Activated CD4-positive, CD25-positive, alpha-beta regulatory T cell (primary cell): Measurements from ENCODE around the gene HES5.

Experiments used
- DNase-seq, 4 experiments: peaks; one replicate each; lab custom pipeline; 2025; lab: John Stamatoyannopoulos, UW

The HES5 gene

DNA sequence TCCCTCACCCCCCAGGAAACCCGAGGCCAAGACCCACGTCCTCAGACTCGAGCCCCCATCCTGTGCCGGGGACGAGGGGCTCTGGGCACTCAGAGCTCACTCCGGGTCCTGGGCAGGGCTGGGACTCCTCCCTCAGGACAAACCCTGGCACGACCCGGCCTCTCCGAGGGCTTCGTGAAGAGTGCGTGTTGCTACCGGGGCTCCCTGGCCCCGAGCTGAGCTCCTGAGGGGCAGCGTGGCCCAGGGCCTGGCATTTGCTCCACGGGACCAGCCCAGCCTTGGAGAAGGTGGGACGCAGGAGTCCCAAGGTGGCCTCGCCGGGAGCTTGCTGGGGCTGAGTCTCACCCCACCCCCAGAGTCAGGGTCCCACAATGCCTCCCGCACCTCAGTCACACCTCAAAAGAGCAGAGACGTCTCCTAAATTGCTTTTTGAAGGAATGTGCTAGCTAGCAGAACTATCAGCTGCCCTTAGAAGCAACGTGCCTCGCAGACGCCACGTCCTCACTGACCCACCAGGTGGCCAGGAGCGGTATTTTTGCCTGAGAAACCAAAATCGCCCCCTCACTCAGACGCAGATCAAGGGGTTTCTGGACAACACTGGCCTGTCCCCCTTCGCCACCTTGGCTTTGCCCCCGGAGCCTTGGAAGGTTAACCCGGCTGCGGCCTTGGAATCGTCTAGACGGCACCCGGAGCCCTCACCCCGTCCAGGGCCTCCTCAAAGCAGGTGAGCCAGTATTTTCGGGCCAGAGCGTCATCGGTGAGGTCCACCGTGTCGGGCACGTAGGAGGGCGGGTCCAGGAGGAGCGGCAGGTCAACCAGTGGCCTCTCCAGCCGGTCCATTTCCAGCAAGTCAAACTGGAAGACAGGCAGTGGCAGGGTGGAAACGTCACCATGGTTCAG lies 14.9 kb downstream of the HES5 start:
- DNase-seq: no peak

- DNase-seq: no peak
Observed at GRCh38 chr1:2513939-2514652, 16.0 kb downstream of the HES5 start.

- DNase-seq: no peak
Observed at GRCh38 chr1:2512862-2513421, 17.1 kb downstream of the HES5 start.

DNA sequence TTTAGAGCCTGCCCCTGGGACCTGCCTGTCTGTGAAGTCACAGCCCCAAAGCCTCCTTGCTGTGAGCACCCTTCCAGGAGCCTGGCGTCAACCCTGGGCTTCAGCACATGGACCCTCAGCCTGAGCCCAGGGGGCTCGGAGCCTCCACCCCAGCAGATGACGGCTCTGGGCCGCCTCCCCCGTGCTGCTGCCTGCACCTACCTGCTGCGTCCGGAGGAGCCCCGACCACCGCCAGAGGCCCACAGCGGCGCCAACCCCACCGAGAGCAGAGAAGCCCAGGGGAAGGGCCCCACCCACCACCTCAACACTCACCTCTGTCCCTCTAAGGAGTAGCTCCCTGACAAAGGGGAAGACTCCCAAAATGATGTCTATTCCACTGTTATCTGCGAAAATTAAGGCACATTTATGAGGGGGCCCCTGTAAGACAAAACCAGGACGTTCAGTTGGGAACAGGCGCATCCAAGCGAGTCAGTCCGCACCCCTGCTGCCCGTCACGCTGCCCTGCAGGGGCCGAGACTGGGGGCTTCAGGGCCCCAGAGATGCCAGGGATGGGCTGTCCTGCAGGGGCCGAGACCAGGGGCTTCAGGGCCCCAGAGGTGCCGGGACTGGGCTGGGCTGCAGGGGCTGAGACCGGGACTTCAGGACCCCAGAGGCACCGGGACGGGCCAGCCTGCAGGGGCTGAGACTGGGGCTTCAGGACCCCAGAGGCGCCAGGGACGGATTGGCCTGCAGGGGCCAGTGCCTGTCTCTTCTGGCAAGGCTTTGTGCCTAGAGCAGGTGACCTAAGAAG lies 19.5 kb downstream of the HES5 start:
- DNase-seq: no peak

- DNase-seq: no peak
Observed at GRCh38 chr1:2509589-2509988, 20.5 kb downstream of the HES5 start.

- DNase-seq: no peak
Observed at GRCh38 chr1:2508751-2509150, 21.3 kb downstream of the HES5 start.

DNA sequence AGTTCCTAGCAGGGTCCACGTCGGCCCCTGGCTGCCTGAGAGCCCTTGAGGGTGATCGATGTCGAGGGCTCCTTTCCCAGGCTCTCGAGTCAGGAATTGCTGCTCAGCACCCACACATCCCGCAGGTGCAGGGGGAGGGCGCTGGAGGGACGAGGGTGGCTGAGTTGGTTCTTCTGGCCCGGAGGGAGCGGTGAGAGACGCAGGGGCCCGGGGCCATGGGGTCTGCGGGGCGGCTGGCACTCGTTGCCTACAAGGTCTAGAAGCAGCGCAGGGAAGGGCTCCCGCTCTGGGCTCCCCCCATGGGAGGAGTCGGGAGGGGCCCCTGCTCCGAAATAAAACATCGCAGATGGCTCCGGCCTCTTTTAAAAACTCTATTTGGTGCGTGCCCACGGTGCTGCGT lies 21.9 kb downstream of the HES5 start:
- DNase-seq: no peak

GRCh38 chr1:2507744-2508155 lies 22.3 kb downstream of the HES5 start:
- no peak for DNase-seq

GRCh38 chr1:2506901-2507565 lies 23.0 kb downstream of the HES5 start:
- DNase-seq: no peak

GRCh38 chr1:2506007-2506860 lies 23.8 kb downstream of the HES5 start:
- no peak for DNase-seq

DNA sequence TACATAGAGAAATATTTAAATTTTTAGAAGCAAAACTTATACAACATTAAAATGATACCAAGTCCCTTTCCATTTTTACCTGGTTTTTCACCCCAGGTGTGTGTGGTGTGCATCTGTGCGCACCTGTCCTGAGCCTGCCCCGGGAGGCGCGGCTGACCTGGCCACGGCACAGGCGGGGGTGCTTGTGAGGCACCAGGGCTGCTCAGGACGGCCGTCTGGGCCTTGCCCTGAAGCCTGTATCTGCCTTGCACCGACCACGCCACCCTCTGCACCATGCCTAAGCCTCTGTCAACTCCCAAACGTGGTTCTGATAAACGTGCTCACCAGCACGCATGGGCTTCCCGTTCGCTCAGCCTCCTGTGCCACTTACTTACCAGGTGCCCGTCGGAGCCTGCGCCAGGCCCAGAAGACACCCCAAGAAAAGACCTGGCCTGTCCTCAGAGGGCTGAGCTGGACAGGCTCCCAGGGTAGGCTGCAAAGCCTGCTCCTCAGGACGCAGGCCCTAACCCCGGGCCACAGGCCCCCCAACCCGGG lies 24.5 kb downstream of the HES5 start:
- DNase-seq: no peak

GRCh38 chr1:2504949-2505272 lies 25.2 kb downstream of the HES5 start:
- no peak for DNase-seq

DNA sequence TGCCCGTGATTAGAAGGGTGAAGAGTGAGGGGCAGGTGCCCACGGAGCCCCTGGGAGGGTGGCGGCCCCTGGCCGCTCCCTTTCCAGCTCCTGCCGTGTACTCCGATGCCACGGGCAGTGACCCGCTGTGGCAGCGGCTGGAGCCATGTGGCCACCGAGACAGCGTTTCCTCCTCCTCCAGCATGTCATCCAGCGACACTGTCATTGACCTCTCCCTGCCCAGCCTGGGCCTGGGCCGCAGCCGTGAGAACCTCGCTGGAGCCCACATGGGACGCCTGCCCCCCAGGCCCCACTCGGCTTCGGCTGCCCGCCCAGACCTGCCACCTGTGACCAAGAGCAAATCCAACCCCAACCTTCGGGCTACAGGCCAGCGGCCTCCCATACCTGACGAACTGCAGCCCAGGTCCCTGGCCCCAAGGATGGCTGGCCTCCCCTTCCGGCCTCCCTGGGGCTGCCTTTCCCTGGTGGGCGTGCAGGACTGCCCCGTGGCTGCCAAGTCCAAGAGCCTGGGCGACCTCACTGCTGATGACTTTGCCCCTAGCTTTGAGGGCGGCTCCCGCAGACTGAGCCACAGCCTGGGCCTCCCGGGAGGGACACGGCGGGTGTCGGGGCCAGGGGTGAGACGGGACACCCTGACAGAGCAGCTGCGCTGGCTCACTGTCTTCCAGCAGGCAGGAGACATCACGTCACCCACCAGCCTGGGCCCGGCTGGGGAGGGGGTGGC lies 25.7 kb downstream of the HES5 start:
- no peak for DNase-seq

DNA sequence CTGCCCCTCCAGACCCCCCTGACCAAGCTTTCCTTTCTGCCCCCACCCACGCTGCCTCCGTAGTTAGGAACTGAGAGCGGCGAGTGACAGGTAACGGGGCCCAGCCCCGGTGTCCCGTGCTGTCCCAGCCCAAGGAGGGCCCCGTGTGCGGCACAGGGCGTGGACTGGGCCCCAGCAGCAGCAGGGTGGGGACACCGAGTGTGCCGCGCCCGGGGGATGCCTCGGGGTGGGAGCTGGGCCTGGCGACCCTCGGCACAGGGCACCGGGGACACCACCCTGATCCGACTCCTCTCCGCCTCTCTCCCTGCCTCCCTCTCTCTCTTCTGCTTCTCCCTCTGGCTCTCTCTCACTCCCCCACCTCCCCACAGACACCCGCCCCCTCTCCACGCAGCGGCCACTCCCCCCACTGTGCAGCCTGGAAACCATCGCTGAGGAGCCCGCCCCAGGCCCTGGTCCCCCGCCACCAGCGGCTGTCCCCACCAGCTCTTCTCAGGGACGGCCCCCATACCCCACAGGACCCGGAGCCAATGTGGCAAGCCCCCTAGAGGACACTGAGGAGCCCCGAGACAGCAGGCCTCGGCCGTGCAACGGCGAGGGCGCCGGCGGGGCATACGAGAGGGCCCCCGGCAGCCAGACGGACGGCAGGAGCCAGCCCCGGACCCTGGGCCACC lies 26.4 kb downstream of the HES5 start:
- no peak for DNase-seq

DNA sequence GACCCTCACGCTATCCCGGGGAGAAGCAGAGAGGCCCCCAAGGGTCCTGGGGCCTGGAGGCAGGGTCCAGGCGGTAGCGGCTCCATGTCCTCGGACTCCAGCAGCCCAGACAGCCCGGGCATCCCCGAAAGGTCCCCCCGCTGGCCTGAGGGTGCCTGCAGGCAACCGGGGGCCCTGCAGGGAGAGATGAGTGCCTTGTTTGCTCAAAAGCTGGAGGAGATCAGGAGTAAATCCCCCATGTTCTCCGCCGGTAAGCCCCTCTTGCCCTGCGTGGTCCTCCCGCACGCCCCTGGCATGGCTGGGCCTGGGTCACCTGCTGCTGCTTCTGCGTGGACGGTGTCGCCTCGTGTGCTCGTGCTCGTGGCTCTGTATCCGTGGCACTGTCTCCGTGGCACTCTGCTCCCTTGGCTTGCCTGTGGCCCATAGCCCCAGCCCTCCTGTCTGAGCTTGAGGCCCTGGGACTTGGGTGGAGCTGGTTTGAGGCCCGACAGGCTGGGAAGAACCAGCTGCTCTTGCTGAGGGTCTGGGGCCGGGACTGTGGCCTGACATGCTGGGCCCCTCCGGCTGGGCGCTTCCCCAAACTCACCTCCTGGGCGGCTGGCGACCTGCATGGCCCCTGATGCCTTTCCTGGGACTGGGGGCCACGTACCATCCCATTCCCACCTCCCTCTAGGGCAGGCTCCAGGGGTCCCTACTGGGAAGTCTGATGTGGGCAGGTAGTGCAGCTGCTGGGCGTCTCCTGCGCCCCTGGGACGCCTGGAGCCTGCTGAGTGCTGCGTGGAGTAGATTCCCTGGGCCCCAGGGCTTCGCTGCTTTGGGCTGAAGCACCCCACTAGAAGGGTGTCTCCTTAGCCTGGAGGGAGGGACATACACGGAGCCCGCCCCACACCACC lies 27.2 kb downstream of the HES5 start:
- DNase-seq: no peak

DNA sequence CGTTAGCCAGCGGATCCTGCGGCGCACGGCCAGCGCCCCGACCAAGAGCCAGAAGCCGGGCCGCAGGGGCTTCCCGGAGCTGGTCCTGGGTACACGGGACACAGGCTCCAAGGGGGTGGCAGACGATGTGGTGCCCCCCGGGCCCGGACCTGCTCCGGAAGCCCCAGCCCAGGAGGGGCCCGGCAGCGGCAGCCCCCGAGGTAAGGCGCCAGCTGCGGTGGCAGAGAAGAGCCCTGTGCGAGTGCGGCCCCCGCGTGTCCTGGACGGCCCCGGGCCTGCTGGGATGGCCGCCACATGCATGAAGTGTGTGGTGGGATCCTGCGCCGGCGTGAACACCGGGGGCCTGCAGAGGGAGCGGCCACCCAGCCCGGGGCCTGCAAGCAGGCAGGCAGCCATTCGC lies 27.9 kb downstream of the HES5 start:
- DNase-seq: no peak

DNA sequence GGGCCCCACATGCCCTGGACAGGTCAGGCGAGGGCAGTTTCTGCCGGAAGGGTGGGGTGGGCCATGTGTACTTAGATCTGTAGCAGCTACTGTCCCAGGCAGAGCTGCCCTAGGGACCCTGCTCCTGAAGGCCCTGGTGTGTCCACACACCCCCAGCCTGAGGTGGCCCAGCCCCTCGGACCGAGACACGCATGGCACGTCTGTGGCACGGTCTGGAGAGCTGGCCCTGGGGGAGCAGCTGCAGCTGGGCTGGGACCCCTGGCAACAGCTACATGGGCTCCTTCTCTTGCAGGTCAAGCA lies 28.3 kb downstream of the HES5 start:
- DNase-seq: no peak

DNA sequence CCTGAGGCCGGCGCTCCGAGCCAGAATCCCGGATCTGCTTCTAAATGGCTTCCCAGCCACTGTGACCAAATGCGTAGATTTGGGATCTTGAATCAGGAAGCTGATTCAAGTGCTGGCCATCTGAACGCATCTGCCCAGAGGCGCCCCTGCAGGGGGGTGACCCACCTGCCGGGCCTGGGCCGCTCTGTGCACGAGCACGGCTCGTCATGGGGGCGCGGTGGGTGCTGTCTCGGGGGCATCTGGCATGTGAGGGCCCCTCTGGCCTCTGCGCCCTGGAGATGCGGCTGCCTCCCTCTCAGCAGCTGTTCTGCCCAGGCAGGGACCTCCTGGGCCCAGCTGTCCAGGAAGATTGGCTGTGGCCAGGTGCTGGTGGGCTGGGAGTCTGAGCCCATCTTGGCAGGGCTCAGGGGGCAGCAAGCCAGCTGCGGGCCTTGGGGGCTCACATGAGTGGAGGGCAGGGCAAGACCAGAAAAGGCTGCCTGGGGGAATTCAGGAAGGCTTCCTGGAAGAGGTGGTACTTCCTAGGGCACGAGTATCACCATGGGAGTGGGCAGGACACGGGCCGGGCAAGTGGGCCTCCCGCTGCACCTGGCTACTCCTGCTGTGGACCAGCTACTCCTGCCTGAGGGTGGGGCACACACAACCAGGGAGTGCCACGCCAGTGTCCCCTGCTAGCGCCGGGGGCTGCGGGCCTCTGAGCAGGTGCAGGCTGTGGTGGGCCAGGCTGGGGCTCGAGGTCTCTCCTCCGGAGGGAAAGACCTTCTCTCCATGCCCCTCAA lies 28.8 kb downstream of the HES5 start:
- DNase-seq: no peak
